Measurements from ENCODE around the gene AGAP1. TPM values are rescaled to one million over a fixed set of nuclear protein-coding genes. Genes with fewer than 3 reads are reported as not detected.

AGAP1 gene
- total and polyA plus RNA-seq, 2 donors (not counting 3 experiments of a cell fraction or from before 2014, with no cell fraction given) = 10.2 to 20.9 TPM

DNA sequence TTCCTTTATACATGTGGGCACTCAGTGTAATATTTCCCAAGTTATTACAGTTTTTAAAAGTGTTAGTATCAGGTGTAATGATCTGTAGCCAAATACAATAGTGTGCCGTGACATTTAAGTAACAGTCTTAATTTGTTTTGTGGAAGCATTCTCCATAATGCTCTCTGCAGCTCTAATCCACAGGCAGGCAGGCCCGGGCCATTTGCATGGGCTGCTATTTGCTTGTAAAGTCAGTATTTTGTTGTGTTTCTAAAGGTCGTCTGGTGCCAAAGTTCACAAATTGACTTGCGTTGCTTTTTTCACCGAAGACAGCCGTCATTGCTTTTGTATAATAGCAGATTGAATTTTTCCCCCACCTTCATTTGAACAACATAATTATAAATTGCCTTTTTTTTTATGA lies 521.3 kb downstream of the AGAP1 start:
- FAIRE-seq (no peak), DNase-seq (ENCODE audit: low read depth, low spot score) (no peak)
- H3K9me1 ChIP-seq (replicated peaks; ENCODE audit: control insufficient read depth, extremely low read depth, insufficient read depth, low read length) = no peaks in the 10 kb centered on the region
- intact Hi-C loops (cut with micrococcal nuclease) = no loop called here
- no TSS peak for BruUV-seq (replicated peaks)
- no peak overlapping the region for H3K9ac ChIP-seq (replicated peaks; ENCODE audit: extremely low read depth, insufficient read depth, low read length)
- POLR2A ChIA-PET = no interaction called here
- no peak overlapping the region for H3K4me3 ChIP-seq (replicated peaks in 1 of 3; ENCODE audit: insufficient read depth in 1 of 3, low read depth in 1 of 3, low read length in 3 of 3)
- H3K36me3 ChIP-seq (ENCODE audit: control insufficient read depth in 2 of 2, extremely low read depth in 1 of 2, insufficient read depth in 2 of 2, low read length in 2 of 2) = no peaks in the 10 kb centered on the region
- dilution Hi-C loops (cut with MboI; ENCODE audit: extremely low pct_ligation_motif_present, low sequenced_read_pairs) = no loop called here
- no peaks in the 10 kb centered on the region for H3K9me3 ChIP-seq (replicated peaks; ENCODE audit: control insufficient read depth, insufficient read depth, low read length)
- CTCF ChIA-PET = interaction anchor here (1.5 kb wide), 1 partner anchor 79 kb away, joined by 3 read pairs; no protein-coding TSS in a partner anchor
- no peak overlapping the region for H3K27ac ChIP-seq (ENCODE audit: insufficient read depth, low read depth, low read length)
- no peaks in the 10 kb centered on the region for H3K27me3 ChIP-seq (ENCODE audit: control insufficient read depth in 2 of 2, insufficient read depth in 2 of 2, low read length in 2 of 2)
- H4K20me1 ChIP-seq (replicated peaks; ENCODE audit: control insufficient read depth, extremely low read depth, insufficient read depth, low read length) = no peaks in the 10 kb centered on the region
- H3K4me1 ChIP-seq (ENCODE audit: control insufficient read depth, extremely low read depth, insufficient read depth, low read length) = no peaks in the 10 kb centered on the region
- TF ChIP-seq FOS (IDR thresholded peaks at IDR 0.05; ENCODE audit: borderline replicate concordance, insufficient read depth, low read length) (no peak), MYC (IDR thresholded peaks at IDR 0.05; ENCODE audit: low read depth, low read length) (no peak), EZH2 (IDR thresholded peaks at IDR 0.05; ENCODE audit: borderline replicate concordance, low read depth, low read length, severe bottlenecking) (no peak), POLR2A (IDR thresholded peaks at IDR 0.05; ENCODE audit: low read depth, low read length) (no peak), POLR2AphosphoS5 (IDR thresholded peaks at IDR 0.05; ENCODE audit: insufficient read depth, low read depth, low read length) (no peak), JUN (IDR thresholded peaks at IDR 0.05; ENCODE audit: borderline replicate concordance, insufficient read depth, insufficient read length, low read depth) (no peak), GATA2 (IDR thresholded peaks at IDR 0.05; ENCODE audit: insufficient read depth, insufficient read length, low read depth, low read length) (no peak)
- TF ChIP-seq, protein P1, sequence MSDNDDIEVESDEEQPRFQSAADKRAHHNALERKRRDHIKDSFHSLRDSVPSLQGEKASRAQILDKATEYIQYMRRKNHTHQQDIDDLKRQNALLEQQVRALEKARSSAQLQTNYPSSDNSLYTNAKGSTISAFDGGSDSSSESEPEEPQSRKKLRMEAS (IDR thresholded peaks at IDR 0.05; ENCODE audit: insufficient read depth, insufficient read length) = no peak
- TF ChIP-seq, protein P2, sequence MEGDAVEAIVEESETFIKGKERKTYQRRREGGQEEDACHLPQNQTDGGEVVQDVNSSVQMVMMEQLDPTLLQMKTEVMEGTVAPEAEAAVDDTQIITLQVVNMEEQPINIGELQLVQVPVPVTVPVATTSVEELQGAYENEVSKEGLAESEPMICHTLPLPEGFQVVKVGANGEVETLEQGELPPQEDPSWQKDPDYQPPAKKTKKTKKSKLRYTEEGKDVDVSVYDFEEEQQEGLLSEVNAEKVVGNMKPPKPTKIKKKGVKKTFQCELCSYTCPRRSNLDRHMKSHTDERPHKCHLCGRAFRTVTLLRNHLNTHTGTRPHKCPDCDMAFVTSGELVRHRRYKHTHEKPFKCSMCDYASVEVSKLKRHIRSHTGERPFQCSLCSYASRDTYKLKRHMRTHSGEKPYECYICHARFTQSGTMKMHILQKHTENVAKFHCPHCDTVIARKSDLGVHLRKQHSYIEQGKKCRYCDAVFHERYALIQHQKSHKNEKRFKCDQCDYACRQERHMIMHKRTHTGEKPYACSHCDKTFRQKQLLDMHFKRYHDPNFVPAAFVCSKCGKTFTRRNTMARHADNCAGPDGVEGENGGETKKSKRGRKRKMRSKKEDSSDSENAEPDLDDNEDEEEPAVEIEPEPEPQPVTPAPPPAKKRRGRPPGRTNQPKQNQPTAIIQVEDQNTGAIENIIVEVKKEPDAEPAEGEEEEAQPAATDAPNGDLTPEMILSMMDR (IDR thresholded peaks at IDR 0.05; ENCODE audit: extremely low read depth in 1 of 2, insufficient read depth in 1 of 2, low read depth in 1 of 2, low read length in 2 of 2) = no peak
- H3K4me2 ChIP-seq (ENCODE audit: insufficient read depth, low read length) = no peak overlapping the region
- no peaks in the 10 kb centered on the region for H3K79me2 ChIP-seq (ENCODE audit: control insufficient read depth, insufficient read depth, low read length)
- no peak overlapping the region for H2AFZ ChIP-seq (ENCODE audit: low read depth, low read length)

Measured in endothelial cell of umbilical vein (primary cell).